GM12874 (cell line): ENCODE data around the gene IL34.

Experiments
- CTCF ChIP-seq: IDR thresholded peaks from 2 replicates; pipeline ENCODE4 v1.5.1; 2011; ENCODE audit warnings: low read depth, mild to moderate bottlenecking, control low read depth, low read length, moderate library complexity; ENCODE audit not compliant: insufficient read depth

IL34 gene

DNA sequence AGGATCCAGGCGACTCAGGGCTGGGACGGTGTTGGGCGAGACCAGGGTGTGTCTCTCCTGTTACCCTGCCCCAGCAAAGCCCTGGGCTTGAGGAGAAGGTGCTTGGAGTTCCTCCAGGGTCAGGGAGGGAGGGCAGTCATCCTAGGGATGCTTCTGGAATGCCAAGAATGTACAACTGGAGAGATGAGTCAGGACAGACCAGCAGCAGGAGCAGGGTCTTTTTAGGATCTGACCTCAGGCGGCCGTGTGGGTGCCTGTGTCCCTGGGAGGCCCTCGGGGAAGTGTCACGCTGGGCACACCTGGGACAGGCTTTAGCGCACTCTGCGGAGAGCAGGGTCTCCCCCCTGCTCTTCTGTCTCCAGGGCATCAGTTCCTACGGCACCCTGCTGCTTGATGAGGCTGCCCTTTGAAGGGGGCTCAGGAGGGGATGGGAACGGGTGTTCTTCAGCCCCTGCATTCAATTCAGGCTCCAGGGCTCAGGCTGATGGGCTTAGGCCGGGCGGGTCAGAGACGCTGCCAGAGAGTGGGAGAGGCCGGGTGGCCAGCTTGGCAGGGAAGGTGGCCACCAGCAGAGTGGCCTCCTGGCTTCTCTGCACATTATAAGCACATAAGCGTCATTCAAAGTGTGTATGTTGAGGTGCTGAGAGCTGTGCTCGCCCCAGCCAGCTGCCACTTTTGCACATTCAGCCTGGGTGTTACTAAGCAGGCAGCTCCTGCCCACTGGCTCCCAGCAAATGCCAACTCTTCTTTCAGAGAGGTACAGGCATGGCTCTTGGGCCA, 47.9 kb downstream of the IL34 start:
- no peak for TF ChIP-seq CTCF

GRCh38 chr16:70694868-70695218, 48.5 kb downstream of the IL34 start:
- TF ChIP-seq CTCF = no peak

GRCh38 chr16:70695331-70696070, 49.1 kb downstream of the IL34 start:
- no peak for TF ChIP-seq CTCF

DNA sequence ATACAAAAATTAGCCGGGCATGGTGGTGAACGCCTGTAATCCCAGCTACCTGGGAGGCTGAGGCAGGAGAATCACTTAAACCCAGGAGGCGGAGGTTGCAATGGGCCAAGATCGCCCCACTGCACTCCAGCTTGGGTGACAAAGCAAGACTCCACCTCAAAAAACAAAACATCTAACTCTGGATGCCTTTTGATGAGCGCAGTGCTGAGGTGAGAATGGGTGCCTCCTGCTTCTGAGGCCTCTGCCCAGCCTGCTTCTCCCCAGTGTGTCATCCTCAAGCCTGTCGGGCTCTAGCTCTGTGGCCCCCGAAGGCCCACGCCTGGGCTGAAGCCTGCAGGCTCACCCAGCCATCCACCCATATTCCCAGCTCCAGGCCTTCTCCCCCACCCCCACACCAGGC, 50.0 kb downstream of the IL34 start:
- TF ChIP-seq CTCF = no peak

DNA sequence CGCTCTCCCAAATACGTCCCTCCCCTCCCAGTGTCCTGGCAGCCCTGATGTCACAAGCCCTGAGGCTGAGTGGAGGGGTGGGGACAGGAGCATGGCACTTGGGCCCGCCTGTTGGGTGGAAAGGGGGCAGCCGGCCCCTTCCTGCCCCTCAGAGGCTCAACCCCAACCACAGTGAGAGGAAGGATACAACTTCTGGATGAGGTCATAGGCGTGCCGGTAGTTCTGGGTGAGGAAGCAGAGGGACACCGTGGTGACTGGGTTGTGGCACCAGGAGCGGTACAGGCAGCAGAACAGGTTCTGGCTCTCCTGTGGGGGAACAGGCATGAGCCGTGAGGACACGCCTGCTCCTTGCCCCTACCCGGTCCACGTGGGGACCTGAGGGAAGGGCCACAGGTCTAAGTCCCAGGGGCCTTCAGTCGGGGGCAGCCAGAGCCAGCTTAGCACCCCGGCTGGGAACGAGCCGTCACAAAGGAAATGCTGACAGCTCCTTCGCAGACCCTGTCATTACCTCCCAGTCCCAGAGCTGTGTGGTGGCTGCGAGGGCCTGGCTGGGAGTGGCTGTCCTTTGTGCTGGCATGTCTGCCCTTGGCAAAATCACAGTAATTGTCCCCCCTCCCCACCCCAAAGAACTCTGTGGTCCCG, 50.7 kb downstream of the IL34 start:
- TF ChIP-seq CTCF = no peak

DNA sequence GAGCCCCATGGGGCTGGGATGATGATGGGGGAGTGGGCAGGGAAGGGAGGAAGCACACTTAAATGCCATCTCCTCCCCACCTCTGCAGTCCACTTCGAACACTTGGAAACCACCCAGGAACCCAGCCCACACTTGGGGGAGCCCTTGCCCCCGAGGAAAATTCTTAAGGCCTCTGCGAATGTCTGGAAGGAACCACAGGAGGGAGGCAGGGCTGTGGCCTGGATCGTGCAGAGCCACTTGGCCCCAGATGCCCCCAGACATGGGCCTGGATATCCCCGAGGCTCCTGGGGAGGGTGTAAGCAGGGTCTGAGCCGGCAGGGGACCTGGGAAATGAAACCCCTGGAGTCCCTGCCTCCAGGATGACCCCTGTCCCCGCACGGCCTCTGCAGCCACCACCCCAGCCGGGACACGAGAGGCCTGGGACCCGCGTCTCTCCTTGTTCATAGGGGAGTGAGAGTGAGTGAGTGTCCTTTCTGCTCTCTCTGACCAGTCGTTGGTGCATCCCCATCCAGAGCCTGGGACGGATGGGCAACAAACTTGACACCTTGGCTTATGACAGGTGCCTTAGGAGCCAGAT, 51.3 kb downstream of the IL34 start:
- no peak for TF ChIP-seq CTCF

DNA sequence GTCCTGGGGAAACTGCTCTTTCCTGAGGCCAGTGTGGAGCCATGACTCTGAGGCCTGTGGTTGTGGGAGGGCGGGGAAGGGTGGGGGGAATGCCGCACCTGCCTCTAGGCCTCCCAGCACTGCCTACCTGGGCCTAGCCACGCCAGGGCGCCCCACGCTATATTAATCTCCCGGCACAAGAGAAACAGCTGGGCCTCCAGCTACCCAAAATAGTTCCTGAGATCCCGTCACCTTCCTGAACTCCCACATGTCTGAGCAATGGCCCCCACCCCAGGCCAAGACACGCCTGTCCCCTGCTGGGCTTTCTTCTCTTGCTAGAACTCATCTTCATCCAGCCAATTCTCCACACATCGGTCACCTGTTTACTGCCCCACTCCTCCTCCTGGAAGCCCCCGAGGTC, 52.5 kb downstream of the IL34 start:
- no peak for TF ChIP-seq CTCF
